Measurements from ENCODE around the gene BCL2.

BCL2 gene

GRCh38 chr18:63131959-63132818 lies 187.4 kb downstream of the BCL2 start:
- TF ChIP-seq CTCF (IDR thresholded peaks at IDR 0.05; ENCODE audit: borderline replicate concordance, insufficient read depth, low read depth, low read length) = no peak
- no peak overlapping the region for H3K4me3 ChIP-seq (ENCODE audit: low read depth, low read length)

- TF ChIP-seq CTCF (IDR thresholded peaks at IDR 0.05; ENCODE audit: borderline replicate concordance, insufficient read depth, low read depth, low read length) = peak; percentile 52
- no peak overlapping the region for H3K4me3 ChIP-seq (ENCODE audit: low read depth, low read length)
These were observed 188.2 kb downstream of the BCL2 start for GRCh38 chr18:63131106-63131958.

GRCh38 chr18:63130176-63130575 lies 189.4 kb downstream of the BCL2 start:
- H3K4me3 ChIP-seq (ENCODE audit: low read depth, low read length) = no peak overlapping the region
- no peak for TF ChIP-seq CTCF (IDR thresholded peaks at IDR 0.05; ENCODE audit: borderline replicate concordance, insufficient read depth, low read depth, low read length)

GRCh38 chr18:63128237-63128974 lies 191.2 kb downstream of the BCL2 start:
- no peak overlapping the region for H3K4me3 ChIP-seq (ENCODE audit: low read depth, low read length)
- TF ChIP-seq CTCF (IDR thresholded peaks at IDR 0.05; ENCODE audit: borderline replicate concordance, insufficient read depth, low read depth, low read length) = no peak

- H3K4me3 ChIP-seq (ENCODE audit: low read depth, low read length) = no peak overlapping the region
These were observed 193.2 kb downstream of the BCL2 start for GRCh38 chr18:63126134-63127069.

More at GRCh38 chr18:63126134-63127069, 193.2 kb downstream of the BCL2 start:
- TF ChIP-seq CTCF (IDR thresholded peaks at IDR 0.05; ENCODE audit: borderline replicate concordance, insufficient read depth, low read depth, low read length) = no peak

Data from GM12875 (cell line).